ENCODE data around the gene CACNA2D2.

The CACNA2D2 gene

DNA sequence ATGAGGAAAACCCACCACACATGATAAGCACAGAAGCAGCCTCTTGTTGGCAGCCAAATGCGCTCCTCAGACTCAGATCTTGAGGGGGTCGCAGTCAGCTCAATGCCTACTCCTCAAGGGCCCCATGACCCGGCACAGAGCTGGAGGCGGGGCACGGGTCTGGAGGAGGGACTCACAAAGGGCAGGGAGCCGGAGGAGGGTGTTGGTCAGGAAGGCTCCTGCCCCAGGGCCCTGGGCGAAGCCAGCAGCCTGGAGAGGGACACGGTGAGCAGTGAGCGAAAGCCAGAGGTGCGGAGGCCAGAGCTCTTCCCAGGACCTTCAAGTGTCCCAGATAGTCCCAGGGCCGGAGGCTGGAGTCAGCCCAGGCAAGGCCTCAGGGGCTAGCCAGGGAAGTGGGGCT, 9.8 kb downstream of the CACNA2D2 start:
- DNase-seq = no peak

DNA sequence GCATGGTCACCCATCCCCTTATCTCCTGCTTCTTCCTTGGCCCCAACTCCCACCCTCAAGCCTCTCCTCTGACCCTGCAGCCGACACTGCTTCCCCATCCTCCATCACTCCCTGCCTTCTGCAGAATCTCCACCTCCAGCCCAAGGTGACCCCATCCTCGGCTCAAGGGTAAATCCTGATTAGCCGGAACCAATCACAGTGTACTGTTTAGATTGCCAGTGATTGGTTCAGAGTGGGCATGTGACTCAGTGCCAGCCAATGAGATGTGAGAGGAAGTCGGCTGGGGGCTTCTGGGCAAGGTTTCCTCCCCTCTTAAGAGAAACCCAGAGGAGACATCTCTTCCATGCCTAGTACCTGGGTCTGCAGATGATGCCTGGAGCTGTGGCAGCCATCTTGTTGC, 10.3 kb downstream of the CACNA2D2 start:
- DNase-seq = no peak

DNA sequence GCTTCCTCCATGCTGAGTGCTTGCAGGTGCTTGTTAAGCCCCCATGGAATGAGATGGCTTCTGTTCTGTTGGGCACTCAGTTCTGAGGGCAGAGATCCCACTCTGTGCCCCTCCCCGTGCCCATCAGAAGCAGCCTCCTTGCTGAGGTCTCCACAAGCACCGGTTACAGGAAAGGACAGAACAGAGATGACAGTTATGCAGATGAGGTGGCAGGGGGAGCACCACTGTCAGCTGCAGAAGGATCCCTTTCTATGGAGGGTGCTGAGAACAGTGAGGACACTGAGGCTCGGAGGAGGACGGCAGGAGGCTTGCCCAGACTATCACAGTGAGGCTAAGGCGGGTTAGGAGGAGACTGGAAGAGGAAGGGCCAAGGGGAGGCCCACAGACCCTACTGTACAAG, 12.4 kb downstream of the CACNA2D2 start:
- DNase-seq = no peak

DNA sequence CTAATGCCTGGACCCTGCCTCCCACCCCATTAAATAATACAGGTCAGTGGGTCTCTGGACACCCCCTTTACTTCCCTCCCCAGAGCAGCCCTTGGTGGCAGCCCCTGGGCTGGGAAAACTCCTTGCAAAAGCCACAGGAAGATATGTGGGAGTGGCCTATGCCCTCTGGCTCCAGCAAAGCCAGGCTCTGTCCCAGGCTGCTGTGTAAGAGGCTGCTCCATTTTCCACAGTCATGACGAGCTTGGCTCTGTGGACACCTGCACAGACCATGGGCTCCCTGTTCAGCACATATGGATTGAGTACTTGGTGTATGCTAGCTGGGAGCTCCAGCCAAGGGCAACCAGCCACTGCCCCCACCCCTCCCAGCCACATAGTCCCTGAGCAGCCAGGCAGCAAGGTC, 13.0 kb downstream of the CACNA2D2 start:
- no peak for DNase-seq

DNA sequence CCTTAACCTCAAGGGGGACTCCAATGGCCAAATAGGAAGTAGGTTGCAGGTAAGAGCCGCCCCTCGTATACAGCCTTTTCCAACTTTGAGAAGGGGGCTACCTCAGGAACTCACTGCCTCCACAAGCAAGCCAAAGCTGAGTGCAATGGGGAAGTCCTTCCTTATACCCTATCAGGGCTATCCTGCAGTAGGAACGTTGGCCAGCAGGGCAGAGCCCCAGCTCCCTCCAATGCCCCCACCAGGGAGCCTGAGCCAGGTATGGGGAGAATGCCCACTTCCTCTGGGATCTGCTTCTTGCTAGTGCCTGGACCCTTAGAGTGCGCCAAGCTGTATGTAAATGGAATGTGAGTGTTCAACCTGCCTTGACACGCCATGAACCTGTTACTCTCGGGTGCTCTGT, 16.3 kb downstream of the CACNA2D2 start:
- DNase-seq = no peak

DNA sequence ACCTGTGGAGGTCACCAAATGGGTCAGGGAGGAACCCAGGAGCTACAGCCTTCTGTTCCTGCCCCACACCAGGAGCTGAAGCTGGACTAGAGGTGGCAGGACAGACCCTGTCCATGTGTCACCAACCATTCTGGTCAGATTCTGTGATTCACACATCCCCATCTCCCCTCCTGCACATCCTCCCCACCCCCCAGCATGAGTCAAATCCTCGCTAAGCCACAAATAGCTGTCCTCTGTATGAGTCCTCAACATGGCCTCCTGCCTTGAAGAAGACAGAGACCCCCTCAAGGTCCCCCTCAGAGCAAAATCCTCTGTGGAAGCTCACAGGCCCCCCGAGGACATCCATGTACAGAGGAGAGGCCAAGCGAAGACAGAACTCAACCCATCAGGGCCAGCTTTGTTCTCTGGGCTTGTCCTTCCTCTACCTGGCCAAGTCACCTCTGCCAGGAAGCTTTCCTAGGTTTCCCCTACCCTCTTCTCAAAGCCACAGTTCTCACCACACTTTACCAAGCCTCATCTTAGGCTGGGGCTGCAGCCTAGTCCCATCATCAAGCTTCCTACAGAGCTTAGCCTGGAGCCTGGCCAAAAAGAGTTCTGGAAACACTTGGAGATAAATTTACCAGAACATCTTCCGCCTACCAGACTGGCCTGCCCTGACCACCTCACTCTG, 17.1 kb downstream of the CACNA2D2 start:
- DNase-seq = no peak

DNA sequence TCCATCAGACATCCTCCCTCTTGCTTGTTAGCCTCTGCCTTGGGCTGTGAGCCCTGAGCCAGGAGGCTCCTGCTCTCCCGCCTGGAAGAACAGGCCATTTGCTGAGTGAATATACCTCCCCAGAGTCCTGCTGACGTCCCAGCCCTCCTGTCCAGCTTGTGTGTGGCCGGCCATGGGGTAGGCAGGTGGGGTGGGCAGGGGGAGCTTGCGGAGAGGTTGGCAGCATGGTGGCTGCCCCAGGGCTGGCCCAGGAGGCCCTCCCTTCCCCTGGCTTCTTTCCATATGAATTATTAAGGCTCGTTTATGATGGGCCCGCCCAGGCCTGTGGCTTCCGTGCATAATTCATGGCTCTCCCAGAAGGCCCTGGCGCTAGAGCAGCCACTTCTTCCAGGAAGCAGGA, 18.7 kb downstream of the CACNA2D2 start:
- DNase-seq = no peak

DNA sequence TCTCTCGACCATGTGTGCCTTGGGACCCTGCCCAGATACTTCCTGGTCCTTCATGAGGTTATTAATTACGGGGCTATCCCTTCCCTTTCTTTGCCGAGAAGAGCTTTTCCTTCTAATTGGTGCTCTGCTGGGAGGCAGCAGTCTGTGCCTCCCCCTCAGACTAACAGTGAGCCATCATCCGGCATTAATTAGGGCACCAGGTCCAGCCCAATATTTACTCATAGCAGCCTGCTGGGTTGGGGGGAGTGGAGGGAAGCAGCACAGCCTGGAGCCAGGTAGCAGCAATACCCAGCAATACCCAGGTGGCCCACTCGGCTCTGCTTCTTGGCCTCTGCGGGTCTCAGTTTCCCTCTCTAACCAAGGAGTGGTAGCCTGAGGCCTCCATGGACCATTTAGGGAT, 20.1 kb downstream of the CACNA2D2 start:
- DNase-seq = no peak

DNA sequence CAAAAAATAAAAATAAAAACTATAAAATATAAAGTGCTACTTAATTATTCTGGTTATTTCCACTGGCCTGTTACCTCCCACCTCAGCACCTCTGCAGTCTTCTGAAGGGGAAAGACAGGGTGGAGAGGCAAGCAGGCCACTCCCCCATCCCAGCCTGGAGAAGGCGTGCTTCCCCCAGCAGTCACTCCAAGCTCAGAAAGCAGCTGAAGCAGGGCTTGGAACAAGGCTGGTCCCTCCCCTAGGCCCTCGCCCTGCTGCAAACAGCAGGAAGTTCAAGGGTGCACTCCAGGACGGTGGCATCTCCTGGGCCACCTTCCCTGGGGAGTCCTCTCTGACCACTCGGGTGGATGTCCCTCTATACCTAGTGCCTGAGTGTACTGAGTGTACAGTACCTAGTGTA, 21.4 kb downstream of the CACNA2D2 start:
- no peak for DNase-seq

DNA sequence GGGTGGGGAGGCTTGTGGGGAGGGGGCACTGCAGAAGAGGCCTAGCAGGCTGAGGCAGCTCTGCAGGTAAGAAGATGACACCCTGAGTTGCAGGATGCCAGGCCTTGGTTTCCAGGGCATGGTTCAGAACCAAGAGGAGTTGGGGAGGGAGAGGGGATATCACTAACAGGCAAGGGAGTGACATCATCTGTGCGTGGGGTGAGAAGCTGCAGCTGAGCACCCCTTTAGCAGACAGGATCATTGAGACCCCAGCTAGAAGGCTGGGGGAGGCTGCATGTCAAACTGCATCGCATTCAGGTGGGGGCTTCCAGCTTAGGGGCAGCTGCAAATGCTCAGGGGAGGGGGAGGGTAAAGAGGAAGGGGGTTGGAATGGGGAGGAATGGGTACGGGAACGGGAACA, 23.0 kb downstream of the CACNA2D2 start:
- no peak for DNase-seq

DNA sequence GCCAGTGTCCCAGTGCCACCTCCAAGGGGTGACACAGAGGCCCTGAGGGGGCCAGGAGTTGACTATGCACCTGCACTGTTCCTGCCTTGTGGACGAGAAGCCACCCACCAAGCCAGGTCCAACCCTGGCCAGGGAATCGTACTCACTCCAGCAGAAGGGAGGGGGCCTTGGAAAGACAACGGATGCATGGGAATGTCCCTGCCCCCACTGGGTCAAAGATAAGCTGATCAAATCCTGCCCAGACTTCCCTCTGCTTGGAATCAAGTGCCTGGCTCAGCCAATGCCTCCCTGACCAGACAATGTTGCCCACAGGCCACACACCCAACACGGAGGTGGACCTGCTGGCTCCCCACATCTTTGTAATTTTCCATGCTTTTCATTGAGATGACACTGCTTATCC, 23.9 kb downstream of the CACNA2D2 start:
- no peak for DNase-seq

DNA sequence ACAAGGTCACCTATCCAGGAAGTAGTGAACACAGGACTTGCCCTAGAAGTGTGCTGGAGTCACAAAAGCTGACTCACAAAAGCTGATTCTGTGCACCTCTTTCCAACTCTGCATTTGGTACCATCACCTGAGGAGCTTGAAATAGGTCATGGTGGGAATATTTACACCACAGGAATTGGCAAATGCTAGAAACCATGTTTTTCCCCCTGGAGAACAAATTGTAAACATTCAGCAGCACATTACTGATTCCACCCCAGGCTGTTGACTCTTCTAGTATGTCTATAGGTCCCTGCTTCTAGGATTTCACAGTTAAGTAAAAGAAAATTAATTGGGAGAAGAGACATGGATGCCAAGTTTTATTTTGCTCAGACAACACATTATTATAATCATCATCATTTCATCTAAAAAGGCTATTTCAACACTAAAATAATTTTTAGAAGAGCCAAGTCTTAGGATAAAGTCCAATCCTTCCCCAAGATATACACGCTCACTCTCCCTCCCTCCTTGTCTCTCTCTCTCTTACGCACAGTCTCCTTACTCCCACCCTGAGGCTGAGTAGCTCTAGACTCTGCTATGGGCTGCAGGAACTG, 24.7 kb downstream of the CACNA2D2 start:
- DNase-seq = no peak

DNA sequence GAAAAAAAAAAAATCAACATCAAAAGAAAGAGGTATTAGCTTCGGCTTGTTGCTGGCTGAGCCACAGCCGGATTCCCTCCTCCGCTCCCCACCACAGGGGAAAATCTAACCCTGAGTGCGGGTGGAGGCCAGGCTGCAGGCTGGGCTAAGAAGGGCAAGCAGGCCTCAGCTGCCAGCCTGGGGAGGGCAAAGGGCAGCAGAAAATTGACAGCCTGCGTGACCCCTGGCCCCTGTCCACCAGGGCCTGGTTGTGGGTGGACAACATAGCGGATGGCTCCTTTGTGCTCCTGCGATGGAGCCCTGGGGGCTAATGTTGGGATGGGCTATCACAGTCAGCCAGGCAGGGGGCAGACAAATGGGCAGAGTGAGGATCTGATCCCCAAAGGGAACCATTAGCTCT, 25.4 kb downstream of the CACNA2D2 start:
- DNase-seq = no peak

DNA sequence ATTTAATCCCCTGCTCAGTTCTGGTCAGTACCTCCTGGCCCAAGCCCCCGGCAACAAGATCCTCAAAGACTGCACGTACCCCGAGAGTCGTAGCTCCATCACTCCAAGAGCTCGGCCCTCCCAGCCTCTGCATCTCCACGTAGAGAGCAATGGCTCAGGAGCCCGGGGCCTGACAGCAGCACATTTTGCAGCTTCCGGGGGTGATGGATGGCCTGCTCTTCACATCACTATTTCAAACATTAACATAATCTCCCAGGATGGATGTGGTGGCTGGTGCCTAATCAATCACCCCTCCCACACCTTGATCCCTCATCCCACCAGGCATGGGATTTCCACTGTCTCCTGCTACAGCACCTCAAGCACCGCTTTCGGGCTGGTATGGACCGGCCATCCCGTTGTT, 28.1 kb downstream of the CACNA2D2 start:
- DNase-seq = no peak

DNA sequence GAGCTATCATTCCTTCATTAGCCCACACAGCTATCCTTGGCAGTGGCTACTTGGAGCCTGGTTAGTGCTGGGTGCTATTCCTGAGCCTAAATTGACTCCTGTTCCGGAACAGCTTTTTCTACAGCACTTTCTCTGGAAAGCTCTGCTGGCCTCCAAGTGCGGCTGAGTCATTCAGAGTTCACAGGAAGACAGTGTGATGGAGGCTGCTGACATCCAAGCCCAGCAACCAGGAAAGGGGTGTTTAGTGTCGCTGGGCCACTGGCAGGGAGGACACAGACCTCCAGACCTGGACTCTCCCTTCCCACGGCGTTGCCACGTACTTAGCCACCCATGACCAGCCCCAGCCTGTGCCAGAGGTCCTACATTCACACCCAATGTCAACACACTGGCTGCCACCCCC, 28.7 kb downstream of the CACNA2D2 start:
- DNase-seq = no peak

DNA sequence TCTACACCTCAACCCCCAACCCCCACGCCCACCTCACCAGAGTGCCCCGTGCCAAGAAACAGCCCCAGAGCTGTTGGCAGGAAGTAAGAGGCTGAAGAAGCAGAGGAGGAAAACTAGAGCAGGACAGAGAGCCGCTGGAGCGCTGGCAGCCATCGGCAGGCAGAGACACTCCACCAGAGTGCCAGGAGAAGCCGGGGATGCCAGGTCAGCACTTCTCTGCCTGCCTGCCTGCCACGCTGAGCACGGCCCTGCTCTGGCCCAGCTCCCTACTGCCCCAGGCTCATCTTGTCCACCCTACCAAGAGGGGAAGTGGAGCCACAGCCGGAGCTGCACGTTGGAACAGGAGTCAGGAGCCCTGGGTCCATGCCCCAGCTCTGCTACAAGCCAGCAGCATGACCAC, 29.7 kb downstream of the CACNA2D2 start:
- no peak for DNase-seq

DNA sequence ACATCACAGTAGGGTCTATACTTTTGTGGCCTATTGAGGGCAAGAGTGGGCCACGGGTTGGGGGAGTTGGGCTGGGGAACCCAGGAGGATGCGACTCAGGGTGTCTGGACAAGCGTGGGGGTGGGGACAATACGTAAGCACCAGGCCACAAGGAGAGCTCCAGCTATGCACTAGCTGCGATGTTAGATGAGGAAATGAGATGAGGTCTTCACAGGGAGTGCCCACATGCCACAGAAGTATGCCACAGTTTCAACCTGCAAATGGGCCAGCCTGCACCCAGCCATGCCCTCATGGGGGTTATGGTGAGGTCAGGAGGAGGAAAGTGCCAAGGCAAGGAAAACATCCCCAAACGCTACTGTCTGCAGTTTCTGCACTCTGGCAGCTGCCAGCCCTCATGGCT, 30.5 kb downstream of the CACNA2D2 start:
- DNase-seq = no peak

DNA sequence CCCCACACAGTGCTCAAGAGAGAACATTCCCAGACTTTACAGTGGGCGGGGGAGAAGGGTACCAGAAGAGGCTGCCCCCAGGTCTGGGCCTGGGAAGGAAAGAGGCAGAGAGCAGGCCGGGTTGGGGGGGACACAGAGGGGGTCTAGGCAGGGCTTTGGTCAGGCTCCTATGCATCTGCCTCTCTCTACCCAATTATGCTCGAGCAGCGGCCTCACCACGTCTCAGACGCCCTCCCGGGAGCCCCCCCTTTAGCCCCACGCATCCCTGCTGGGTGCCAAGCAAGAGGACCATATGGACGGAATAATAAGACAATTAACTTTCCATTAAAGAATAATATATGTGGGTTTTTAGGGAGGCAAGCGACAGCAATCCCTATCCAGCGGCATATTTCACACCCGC, 32.8 kb downstream of the CACNA2D2 start:
- DNase-seq = no peak

DNA sequence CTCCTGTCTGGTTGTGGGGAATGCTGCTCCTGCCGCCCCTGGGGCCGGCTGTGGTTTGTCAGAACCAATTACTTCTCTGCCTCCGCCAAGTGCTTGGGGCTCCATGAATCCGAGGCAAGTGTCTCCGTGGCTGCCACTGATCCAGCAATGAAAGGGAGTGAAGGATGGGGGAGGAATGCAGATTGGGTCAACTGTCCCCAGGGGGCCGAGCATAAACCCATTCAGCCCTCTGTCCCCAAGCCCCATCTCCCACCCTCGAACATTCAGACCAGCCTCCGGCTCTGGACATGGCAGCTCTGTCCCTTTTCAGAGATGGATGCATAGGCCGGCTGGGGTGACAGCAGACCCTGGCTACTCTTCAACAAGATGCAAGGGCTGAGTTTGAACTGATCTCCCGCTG, 35.5 kb downstream of the CACNA2D2 start:
- no peak for DNase-seq

DNA sequence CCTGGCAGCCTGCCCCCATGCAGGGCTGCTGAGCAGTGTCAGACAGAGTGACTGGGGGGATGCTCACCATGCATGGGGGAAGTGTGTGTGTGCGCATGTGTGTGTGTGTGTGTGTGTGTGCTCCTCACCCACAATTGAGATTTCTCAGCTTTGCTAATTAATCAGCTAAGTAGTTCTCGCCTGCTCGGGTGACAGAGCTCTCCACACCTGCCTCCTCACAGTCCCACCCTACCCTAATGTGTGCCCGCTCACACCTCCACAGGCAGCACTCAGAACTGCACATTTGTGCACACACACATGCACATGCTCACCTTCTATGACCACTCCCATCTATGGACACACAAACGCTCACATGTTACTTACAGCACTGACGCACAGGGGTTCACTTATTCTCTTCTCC, 37.3 kb downstream of the CACNA2D2 start:
- no peak for DNase-seq

DNA sequence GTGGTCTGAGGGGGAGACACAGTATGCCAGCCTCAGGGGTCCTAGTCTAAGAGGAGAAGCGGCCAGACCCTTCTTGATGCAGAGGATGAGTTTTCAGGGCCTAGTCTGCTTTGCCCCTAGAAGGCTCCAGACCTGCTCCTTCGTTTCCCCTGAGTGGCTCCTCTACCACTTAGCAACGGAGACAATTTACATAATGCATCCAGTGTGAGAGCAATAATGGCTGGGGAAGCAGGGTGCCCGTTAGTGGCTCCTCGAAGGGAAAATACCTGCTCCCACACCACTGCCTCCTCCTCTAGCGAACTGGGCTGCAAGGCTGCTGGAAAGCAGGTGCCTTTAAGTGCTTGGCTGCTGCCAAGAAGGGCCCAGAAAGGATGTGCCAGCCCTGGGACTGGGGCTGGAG, 38.9 kb downstream of the CACNA2D2 start:
- no peak for DNase-seq

DNA sequence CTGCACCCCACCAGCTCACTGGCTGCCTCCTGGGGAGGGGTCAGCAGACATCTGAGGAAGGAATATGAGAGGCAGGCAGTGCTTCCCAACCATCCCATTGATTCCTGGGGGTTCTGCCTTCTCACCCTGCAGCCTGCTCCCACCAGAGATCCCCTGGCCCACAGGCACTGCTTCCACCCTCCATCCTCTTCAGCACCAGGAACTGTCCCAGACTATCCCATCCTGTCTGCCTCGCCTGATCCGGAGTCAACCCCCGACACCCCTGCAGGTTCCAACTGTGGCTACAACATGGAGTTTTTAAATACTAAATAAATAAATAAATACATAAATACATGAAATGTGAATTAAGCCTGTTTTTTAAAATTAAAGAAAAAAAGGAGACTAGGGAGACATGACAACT, 43.6 kb downstream of the CACNA2D2 start:
- DNase-seq = no peak

DNA sequence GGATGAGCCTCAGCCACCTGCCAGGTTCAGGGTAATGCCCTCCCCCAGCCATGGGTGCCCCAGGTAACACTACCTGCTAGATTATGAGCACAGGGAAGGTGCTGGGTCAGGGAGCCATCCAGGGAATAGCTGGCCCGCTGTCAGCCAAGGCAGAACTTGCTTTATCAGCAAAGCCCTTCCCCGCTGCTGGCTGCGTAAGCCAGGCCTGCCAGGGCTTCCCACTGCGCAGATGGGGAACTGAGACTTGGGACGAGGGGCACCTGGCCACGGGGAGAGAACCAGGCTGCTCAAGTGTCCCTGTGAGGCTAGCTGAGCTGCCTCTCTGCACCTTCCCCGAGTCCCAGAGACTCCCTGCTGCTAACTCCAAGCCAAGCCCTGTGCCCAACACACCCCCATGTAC, 45.4 kb downstream of the CACNA2D2 start:
- no peak for DNase-seq

DNA sequence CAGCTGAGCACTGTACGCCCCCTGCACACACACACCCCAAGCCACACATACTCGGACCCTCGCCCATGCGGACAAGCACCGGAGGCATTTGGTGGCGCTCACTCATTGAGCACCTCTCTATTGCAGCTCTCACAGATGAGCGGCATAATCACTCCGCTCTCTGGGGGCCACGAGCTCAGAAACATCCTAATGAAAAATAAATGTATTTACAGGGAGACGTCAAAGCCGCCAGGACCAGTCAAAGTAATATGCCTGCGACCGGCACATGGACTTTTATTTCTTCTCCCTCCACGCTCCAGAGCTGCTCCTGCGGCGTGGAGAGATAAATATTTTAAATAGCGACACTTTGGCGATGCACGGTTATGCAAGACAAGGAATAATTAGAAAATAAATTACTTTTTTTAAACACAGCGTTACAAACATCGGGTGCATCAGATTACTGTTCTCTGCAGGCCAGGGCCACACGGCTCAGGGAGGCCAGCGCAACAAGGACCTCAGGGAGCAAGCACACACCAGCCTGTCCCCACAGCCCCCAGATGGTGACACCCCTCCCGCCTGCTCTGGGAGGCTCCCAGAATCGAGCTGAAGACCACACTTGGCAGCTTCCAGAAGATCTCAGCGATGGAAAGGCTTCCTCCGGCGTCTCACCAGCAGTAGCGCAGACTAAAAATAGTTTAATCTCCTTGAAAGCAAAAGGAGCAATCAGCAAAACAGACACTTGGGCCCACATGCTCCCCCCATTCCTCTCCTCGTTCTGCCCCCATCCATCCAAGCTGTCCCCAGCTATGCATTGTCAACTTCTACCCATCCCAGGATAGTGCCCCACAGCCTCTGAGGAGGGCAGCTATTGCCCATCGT, 48.0 kb downstream of the CACNA2D2 start:
- no peak for DNase-seq

Measured in islet precursor cell (in vitro differentiated cells).